SU-DHL-6 (cell line): ENCODE data around the gene KIF12.

Experiments used
- H2AFZ ChIP-seq: fragments of 200-600 bp; sonication (generic); 2 replicates; pipeline ENCODE4 v1.6.1; 2014; ENCODE audit warnings: low read depth, mild to moderate bottlenecking, moderate library complexity, mixed read lengths, antibody characterized with exemption, low read length; ENCODE audit not compliant: severe bottlenecking
- H3F3A ChIP-seq: fragments of 200-600 bp; shearing (Covaris generic); 2 replicates; pipeline ENCODE4 v1.6.0; 2016; ENCODE audit warnings: antibody characterized with exemption, mild to moderate bottlenecking; ENCODE audit not compliant: insufficient read depth
- H3K27ac ChIP-seq: fragments of 200-600 bp; sonication (generic); 2 replicates; pipeline ENCODE4 v1.5.1; 2016; ENCODE audit warnings: low read depth, mild to moderate bottlenecking, low read length, moderate library complexity, mixed read lengths
- H3K27me3 ChIP-seq: fragments of 200-600 bp; sonication (generic), shearing (Covaris generic); 2 replicates; pipeline ENCODE4 v1.6.0; 2014; ENCODE audit warnings: mild to moderate bottlenecking, low read length
- H3K36me3 ChIP-seq: fragments of 200-600 bp; sonication (generic); 2 replicates; pipeline ENCODE4 v1.6.1; 2014; ENCODE audit warnings: mild to moderate bottlenecking, low read length, mixed read lengths
- H3K4me2 ChIP-seq: fragments of 300-600, 200-600 bp; shearing (Covaris generic), sonication (generic); 2 replicates; pipeline ENCODE4 v1.6.0; 2014; ENCODE audit warnings: low read length, low read depth, mild to moderate bottlenecking; ENCODE audit not compliant: poor library complexity, severe bottlenecking
- H3K4me3 ChIP-seq: fragments of 200-600 bp; sonication (generic); 2 replicates; pipeline ENCODE4 v1.5.1; 2014; ENCODE audit warnings: antibody characterized with exemption, low read length, mild to moderate bottlenecking, mixed read lengths; ENCODE audit not compliant: insufficient read depth, poor library complexity, severe bottlenecking
- H3K79me2 ChIP-seq: fragments of 200-600 bp; sonication (generic); 2 replicates; pipeline ENCODE4 v1.6.1; 2014; ENCODE audit warnings: mild to moderate bottlenecking, low read length, moderate library complexity; ENCODE audit not compliant: insufficient read depth
- H3K9ac ChIP-seq: fragments of 200-600 bp; sonication (generic); 2 replicates; pipeline ENCODE4 v1.7.0; 2014; ENCODE audit warnings: mild to moderate bottlenecking, low read length
- H3K9me2 ChIP-seq: fragments of 200-600 bp; sonication (generic); replicated peaks from 2 replicates; pipeline ENCODE4 v1.6.1; 2014; ENCODE audit warnings: low read length; ENCODE audit not compliant: insufficient read depth
- H3K9me3 ChIP-seq: fragments of 200-600 bp; sonication (generic); 2 replicates; pipeline ENCODE4 v1.6.1; 2014; ENCODE audit warnings: low read length, mixed read lengths; ENCODE audit not compliant: insufficient read depth
- H4K20me1 ChIP-seq: fragments of 200-600 bp; sonication (generic); 2 replicates; pipeline ENCODE4 v1.6.1; 2014; ENCODE audit warnings: low read depth, mild to moderate bottlenecking, antibody characterized with exemption, low read length, moderate library complexity, mixed read lengths
- EZH2phosphoT487 ChIP-seq: fragments of 200-600 bp; sonication (generic), shearing (Covaris generic); conservative IDR thresholded peaks from 2 replicates; pipeline ENCODE4 v1.6.1; 2018; ENCODE audit warnings: mild to moderate bottlenecking, antibody characterized with exemption, low read length, moderate library complexity, mixed read lengths
- TF ChIP-seq, protein P1 (sequence below): fragments of 200-600 bp; sonication (generic); IDR thresholded peaks from one replicate; pipeline ENCODE4 v1.5.1; 2017; ENCODE audit warnings: antibody characterized with exemption, mild to moderate bottlenecking, low read length, moderate library complexity; ENCODE audit not compliant: insufficient read depth, poor library complexity, severe bottlenecking

The KIF12 gene

DNA sequence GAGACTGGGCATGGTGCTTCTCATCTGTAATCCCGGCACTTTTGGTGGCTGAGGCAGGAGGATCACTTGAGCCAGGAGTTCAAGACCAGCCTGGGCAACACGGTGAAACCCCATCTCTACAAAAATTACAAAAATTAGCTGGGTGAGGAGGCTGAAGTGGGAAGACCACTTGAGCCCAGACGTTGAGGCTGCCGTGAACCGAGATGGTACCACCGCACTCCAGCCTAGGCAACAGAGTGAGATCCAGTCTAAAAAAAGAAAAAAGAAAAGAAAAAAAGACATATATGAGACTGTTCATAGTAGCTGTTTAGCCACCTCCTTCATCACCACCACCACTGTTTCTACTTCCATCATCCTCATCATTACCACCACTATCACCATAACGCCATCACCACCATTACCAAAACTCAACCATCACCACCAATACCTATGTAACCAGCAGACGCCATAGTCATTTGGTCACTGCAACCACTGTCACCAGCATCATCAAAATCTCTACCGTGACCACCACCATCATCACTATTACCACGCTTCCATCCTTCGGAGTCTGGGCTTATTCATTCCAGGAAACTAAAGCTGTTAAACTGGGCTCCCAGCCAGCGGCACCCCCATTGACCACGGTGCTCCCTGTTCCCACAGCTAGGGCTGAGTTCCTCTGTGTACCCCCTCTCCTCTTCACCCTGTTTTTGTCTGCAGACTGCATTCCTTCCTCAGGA, 8.4 kb upstream of the KIF12 start:
- no peak overlapping the region for H3K9ac ChIP-seq
- no peaks in the 10 kb centered on the region for H4K20me1 ChIP-seq
- H3K36me3 ChIP-seq = no peaks in the 10 kb centered on the region
- TF ChIP-seq, protein P1, sequence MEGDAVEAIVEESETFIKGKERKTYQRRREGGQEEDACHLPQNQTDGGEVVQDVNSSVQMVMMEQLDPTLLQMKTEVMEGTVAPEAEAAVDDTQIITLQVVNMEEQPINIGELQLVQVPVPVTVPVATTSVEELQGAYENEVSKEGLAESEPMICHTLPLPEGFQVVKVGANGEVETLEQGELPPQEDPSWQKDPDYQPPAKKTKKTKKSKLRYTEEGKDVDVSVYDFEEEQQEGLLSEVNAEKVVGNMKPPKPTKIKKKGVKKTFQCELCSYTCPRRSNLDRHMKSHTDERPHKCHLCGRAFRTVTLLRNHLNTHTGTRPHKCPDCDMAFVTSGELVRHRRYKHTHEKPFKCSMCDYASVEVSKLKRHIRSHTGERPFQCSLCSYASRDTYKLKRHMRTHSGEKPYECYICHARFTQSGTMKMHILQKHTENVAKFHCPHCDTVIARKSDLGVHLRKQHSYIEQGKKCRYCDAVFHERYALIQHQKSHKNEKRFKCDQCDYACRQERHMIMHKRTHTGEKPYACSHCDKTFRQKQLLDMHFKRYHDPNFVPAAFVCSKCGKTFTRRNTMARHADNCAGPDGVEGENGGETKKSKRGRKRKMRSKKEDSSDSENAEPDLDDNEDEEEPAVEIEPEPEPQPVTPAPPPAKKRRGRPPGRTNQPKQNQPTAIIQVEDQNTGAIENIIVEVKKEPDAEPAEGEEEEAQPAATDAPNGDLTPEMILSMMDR = no peak
- no peak for TF ChIP-seq EZH2phosphoT487
- no peaks in the 10 kb centered on the region for H3K9me2 ChIP-seq
- no peak overlapping the region for H3K4me3 ChIP-seq
- no peak overlapping the region for H2AFZ ChIP-seq
- H3K9me3 ChIP-seq = no peaks in the 10 kb centered on the region
- no peaks in the 10 kb centered on the region for H3K27me3 ChIP-seq
- no peaks in the 10 kb centered on the region for H3F3A ChIP-seq
- no peak overlapping the region for H3K27ac ChIP-seq
- no peaks in the 10 kb centered on the region for H3K79me2 ChIP-seq
- H3K4me2 ChIP-seq = no peak overlapping the region

DNA sequence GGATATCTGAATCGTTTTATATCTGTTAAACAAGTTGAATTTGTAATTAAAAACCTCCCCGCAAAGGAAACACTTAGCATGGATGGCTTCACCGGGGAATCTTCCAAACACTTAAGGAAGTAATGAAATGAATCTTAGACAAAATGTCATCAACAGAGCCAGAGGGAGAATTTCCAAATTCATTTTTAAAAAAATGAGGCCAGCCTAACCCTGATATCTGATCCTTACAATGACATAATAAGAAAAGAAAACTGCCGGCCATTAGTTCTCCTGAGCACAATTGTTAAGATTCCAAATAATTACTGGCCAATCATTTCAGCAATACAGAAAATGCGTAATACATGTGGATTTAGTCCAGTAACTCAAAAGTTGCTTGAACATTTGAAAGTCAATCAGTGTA, 6.1 kb upstream of the KIF12 start:
- H3K27me3 ChIP-seq = no peaks in the 10 kb centered on the region
- H3K9me3 ChIP-seq = no peaks in the 10 kb centered on the region
- no peaks in the 10 kb centered on the region for H3F3A ChIP-seq
- no peak overlapping the region for H2AFZ ChIP-seq
- H3K36me3 ChIP-seq = no peaks in the 10 kb centered on the region
- H3K79me2 ChIP-seq = no peaks in the 10 kb centered on the region
- H3K9ac ChIP-seq = no peak overlapping the region
- H3K4me3 ChIP-seq = no peak overlapping the region
- no peaks in the 10 kb centered on the region for H4K20me1 ChIP-seq
- H3K4me2 ChIP-seq = no peak overlapping the region
- TF ChIP-seq EZH2phosphoT487 = no peak
- TF ChIP-seq, protein P1 = no peak
- no peak overlapping the region for H3K27ac ChIP-seq
- no peaks in the 10 kb centered on the region for H3K9me2 ChIP-seq

DNA sequence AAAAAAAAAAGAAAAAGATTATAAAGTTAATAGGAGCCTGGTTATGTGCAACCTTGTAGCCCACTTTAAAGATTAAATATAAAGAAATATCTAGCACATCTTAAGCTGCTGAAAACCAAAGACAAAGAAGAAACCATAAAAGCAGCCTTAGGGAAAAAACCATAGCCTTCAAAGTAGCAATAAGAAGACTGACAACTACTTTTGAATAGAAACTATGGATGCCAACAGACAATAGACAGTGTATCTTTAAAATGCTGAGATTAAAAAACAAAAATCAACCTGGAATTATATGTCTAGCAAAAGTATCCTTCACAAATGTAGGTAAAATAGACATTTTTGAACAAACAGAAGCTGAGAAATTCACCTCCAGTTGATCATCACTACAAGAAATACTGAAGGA, 3.4 kb upstream of the KIF12 start:
- Histone ChIP-seq H3K9me2 (no peaks in the 10 kb centered on the region), H3K36me3 (no peaks in the 10 kb centered on the region), H3F3A (no peaks in the 10 kb centered on the region), H3K79me2 (no peaks in the 10 kb centered on the region), H3K4me3 (no peak overlapping the region), H4K20me1 (no peaks in the 10 kb centered on the region), H3K9ac (no peak overlapping the region), H3K27me3 (no peaks in the 10 kb centered on the region), H2AFZ (no peak overlapping the region), H3K27ac (no peak overlapping the region), H3K9me3 (no peaks in the 10 kb centered on the region), H3K4me2 (no peak overlapping the region)
- TF ChIP-seq, protein P1 = no peak
- no peak for TF ChIP-seq EZH2phosphoT487
